ENCODE measurements around the gene PTPRD.

The PTPRD gene

DNA sequence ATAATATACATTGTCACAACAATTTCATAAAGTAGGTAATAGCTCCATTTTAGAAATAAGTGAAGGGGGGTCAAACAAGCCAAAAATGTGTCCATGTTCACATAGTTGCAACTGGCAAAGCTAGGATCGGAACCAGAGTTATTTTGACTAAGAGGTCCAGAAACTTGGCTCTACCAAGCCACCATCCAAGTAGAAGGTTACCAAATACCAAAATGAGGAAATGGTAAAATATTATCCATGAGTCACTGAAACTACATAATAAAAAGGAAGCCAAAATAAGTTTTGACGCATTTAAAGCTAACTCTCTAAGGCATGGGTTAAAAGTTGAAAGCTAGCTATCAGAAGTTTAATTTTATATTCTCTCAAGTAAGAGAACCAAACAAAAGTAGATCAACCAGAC lies 1926.3 kb downstream of the PTPRD start:
- no peak for DNase-seq (ENCODE audit: extremely low read depth, low read depth)
- H3K4me3 ChIP-seq (replicated peaks; ENCODE audit: low read depth, low read length): no peak overlapping the region
- TF ChIP-seq, protein P1, sequence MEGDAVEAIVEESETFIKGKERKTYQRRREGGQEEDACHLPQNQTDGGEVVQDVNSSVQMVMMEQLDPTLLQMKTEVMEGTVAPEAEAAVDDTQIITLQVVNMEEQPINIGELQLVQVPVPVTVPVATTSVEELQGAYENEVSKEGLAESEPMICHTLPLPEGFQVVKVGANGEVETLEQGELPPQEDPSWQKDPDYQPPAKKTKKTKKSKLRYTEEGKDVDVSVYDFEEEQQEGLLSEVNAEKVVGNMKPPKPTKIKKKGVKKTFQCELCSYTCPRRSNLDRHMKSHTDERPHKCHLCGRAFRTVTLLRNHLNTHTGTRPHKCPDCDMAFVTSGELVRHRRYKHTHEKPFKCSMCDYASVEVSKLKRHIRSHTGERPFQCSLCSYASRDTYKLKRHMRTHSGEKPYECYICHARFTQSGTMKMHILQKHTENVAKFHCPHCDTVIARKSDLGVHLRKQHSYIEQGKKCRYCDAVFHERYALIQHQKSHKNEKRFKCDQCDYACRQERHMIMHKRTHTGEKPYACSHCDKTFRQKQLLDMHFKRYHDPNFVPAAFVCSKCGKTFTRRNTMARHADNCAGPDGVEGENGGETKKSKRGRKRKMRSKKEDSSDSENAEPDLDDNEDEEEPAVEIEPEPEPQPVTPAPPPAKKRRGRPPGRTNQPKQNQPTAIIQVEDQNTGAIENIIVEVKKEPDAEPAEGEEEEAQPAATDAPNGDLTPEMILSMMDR (IDR thresholded peaks at IDR 0.05; ENCODE audit: low read depth, low read length, missing control alignments): no peak

DNA sequence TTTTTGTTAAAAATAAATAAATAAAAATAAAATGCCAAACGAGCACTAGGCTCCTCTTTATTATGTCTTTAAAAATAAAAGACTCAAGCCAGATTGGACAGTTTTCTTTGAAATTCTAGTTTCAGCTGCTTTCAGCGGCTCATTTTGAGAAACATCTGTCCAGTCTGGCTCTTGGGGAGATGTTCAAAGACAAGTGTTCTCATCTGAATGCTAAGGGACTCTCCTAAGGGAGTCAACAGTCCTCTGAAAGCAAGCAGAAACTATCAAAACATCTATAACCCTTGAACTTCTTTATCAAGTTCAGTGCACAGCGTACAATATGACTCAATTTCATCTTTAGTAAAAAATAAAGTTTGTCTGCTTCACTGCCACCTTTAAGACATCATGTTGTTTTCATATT lies 1927.0 kb downstream of the PTPRD start:
- TF ChIP-seq, protein P1 (IDR thresholded peaks at IDR 0.05; ENCODE audit: low read depth, low read length, missing control alignments): no peak
- DNase-seq (ENCODE audit: extremely low read depth, low read depth): no peak
- H3K4me3 ChIP-seq (replicated peaks; ENCODE audit: low read depth, low read length): no peak overlapping the region

DNA sequence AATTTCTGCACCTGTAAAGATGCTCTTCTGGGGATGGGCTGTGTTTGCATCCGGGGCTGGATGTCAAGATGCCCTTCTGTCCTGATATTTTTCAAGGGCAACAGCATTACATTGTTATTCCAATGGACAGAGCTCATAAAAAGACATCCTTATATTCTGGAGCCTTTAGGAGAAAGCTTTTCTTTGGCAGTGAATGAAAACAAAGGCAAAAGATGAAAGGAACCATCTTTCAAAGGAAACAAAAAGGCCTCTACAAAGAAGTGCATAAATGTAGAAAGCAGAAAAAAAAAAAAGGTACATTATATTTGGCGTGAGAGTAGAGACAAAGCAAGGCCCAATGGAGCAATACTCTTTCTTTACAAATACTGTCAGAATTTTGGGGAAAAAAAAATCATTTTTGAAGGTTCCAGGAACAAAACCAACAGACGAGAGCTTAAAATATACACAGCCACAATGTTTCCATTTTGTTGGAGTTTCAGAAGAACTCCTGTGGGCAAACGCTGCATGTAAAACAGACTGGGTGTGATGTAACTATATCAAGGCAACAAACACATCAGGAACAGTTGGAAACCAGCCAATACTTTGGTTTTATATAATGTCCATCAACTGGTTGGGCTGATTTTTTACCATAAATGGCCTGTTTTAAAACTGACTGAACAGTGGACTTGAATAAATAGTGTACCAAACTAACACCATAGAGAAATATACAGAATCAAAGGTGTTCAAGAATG lies 1927.7 kb downstream of the PTPRD start:
- H3K4me3 ChIP-seq (replicated peaks; ENCODE audit: low read depth, low read length): no peak overlapping the region
- TF ChIP-seq, protein P1 (IDR thresholded peaks at IDR 0.05; ENCODE audit: low read depth, low read length, missing control alignments): no peak

DNA sequence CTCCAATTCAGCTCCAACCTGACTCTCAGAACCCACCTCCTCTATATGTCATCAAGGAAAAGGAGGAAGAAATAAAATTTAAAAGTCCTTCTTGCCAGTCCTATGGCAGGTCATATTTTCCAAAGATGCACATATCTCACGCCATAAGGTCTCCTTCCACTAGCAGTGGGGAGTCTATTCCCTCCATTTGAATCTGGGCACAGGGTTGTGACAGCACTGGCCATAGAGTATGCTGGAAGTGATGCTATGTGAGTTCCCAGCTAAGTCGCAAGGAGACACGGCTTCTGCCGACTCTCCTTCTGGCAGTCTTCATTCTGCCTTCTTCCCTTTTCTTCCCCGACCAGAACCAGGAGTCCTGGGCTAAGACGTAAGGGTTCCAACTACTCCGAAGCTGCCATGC lies 1929.3 kb downstream of the PTPRD start:
- H3K4me3 ChIP-seq (replicated peaks; ENCODE audit: low read depth, low read length): no peak overlapping the region
- TF ChIP-seq, protein P1 (IDR thresholded peaks at IDR 0.05; ENCODE audit: low read depth, low read length, missing control alignments): no peak
- DNase-seq (ENCODE audit: extremely low read depth, low read depth): no peak

More for the DNA sequence above, 1927.7 kb downstream of the PTPRD start:
- no peak for DNase-seq (ENCODE audit: extremely low read depth, low read depth)

DNA sequence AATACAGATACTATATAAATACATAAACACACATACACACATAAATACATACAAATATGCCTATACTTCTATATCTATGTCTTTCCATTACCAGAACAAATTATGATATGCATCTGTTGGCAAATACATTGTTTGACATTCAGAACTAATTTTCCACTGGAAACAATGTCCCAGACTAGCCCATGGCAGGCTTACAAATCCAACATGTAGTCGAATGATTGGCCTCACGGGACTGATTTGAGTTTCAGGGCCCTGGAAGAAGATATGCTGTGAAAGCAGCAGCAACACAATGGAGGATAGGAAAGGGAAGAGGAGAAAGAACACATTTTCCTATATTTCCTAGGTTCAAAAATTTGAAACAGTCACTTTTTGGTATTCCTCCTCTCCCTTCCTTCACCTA lies 1932.1 kb downstream of the PTPRD start:
- TF ChIP-seq, protein P1 (IDR thresholded peaks at IDR 0.05; ENCODE audit: low read depth, low read length, missing control alignments): no peak
- H3K4me3 ChIP-seq (replicated peaks; ENCODE audit: low read depth, low read length): no peak overlapping the region
- DNase-seq (ENCODE audit: extremely low read depth, low read depth): no peak

DNA sequence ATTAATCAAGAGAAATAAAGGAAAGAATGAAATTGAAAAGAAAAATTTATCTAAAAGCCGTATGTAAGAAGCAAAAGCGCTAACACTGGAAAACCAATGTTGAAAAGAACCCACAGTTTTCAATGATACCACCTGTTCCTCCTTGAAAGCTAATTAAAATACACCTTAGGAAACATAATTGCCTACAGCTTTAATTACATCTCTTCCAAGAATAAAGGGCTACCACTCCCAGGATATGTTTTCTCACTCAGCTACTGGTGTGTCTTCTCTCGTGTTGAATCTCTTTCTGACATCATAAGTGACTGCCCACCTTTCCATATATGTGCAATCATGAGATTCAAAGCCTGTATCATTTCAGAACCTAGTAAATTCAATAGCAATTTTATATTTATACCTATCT lies 1932.6 kb downstream of the PTPRD start:
- H3K4me3 ChIP-seq (replicated peaks; ENCODE audit: low read depth, low read length): no peak overlapping the region
- no peak for DNase-seq (ENCODE audit: extremely low read depth, low read depth)
- TF ChIP-seq, protein P1 (IDR thresholded peaks at IDR 0.05; ENCODE audit: low read depth, low read length, missing control alignments): no peak

DNA sequence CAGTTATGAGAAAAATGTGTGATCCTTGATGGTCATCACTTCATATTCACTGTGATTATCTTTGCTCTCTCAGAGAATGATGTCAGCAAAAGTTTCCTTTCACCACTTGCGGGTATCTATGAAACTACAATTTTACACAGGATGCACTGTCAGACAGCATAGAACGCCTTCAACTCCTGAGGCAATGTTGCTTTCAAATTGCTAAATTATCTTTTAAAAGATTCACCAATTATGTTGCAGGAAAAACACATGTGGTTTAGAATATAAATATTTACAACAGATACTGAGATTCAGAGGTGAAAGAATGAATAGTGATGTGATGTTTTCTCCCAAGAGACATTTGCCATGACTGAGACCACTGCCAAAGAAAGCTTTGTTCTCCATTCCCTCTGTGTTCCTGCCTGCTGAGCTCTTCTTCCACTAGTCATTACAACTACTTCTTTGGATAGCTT lies 1933.4 kb downstream of the PTPRD start:
- DNase-seq (ENCODE audit: extremely low read depth, low read depth): no peak
- TF ChIP-seq, protein P1 (IDR thresholded peaks at IDR 0.05; ENCODE audit: low read depth, low read length, missing control alignments): no peak
- H3K4me3 ChIP-seq (replicated peaks; ENCODE audit: low read depth, low read length): no peak overlapping the region
